ENCODE measurements around the gene RFFL.
A peak's percentile ranks its signal among the peaks of the same experiment; 100 is the strongest.

Gene RFFL

DNA sequence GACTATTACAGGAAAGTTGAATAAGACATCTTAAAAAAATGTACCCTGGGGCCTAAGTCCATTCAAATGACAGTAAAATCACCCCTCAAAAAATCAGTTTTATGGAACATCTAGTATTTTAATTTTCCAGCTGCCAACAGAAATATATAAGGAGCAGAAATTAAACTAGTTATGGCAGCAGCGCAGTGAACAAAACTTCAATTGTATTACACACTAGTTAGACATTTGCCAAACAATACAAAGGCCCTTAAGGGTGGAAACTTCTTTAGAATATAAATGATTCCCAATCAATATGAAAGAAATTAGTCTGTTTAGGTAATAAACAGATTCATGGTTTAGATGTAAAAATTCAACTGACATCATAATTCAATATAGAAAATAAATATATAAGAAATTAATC, 18.1 kb upstream of the RFFL start (continued):
- TF ChIP-seq ZNF707 (tag by site-specific recombination; IDR thresholded peaks at IDR 0.05) (no peak), ZNF394 (tag by site-specific recombination; IDR thresholded peaks at IDR 0.05; ENCODE audit: borderline replicate concordance) (no peak), ZNF174 (tag by site-specific recombination; IDR thresholded peaks at IDR 0.05) (no peak), ZNF777 (tag by site-specific recombination; IDR thresholded peaks at IDR 0.05; ENCODE audit: borderline replicate concordance) (no peak), KLF7 (tag by site-specific recombination; IDR thresholded peaks at IDR 0.05; ENCODE audit: borderline replicate concordance) (no peak), ZNF561 (tag by site-specific recombination; IDR thresholded peaks at IDR 0.05; ENCODE audit: borderline replicate concordance) (no peak), YY2 (tag by site-specific recombination; IDR thresholded peaks at IDR 0.05) (no peak)

DNA sequence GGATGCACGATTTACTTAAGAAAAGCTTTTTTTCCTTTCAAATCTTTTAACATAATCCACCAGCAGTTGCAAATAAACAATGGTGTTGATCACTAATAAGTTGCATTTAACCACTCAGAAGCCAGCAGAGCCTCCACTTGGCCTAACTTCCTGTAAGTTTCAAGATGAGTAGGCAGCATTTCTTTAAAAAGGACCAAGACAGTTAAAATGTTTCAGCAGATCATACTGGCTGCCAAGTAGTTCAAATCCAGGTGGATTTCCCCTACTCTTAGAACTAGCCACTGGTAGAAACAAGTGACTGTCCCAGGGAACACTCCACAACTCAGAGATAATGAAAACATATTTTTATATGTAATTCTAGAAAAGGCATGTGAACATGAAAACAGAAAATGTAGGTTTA, 17.0 kb upstream of the RFFL start:
- H3K4me1 ChIP-seq (ENCODE audit: control insufficient read depth, insufficient read depth, low read length), result peaks cover 20% of the 10 kb centered on the region
- no peaks in the 10 kb centered on the region; a peak in 1 of 3 replicates for H3K36me3 ChIP-seq (ENCODE audit: control insufficient read depth in 2 of 2, insufficient read depth in 1 of 2, low read length in 2 of 2)
- TF ChIP-seq, protein P1, sequence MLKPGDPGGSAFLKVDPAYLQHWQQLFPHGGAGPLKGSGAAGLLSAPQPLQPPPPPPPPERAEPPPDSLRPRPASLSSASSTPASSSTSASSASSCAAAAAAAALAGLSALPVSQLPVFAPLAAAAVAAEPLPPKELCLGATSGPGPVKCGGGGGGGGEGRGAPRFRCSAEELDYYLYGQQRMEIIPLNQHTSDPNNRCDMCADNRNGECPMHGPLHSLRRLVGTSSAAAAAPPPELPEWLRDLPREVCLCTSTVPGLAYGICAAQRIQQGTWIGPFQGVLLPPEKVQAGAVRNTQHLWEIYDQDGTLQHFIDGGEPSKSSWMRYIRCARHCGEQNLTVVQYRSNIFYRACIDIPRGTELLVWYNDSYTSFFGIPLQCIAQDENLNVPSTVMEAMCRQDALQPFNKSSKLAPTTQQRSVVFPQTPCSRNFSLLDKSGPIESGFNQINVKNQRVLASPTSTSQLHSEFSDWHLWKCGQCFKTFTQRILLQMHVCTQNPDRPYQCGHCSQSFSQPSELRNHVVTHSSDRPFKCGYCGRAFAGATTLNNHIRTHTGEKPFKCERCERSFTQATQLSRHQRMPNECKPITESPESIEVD (tag by site-specific recombination; IDR thresholded peaks at IDR 0.05), result 0 out of 2 replicates have a peak, but pooled peaks have one; percentile 15
- TF ChIP-seq, protein P2, sequence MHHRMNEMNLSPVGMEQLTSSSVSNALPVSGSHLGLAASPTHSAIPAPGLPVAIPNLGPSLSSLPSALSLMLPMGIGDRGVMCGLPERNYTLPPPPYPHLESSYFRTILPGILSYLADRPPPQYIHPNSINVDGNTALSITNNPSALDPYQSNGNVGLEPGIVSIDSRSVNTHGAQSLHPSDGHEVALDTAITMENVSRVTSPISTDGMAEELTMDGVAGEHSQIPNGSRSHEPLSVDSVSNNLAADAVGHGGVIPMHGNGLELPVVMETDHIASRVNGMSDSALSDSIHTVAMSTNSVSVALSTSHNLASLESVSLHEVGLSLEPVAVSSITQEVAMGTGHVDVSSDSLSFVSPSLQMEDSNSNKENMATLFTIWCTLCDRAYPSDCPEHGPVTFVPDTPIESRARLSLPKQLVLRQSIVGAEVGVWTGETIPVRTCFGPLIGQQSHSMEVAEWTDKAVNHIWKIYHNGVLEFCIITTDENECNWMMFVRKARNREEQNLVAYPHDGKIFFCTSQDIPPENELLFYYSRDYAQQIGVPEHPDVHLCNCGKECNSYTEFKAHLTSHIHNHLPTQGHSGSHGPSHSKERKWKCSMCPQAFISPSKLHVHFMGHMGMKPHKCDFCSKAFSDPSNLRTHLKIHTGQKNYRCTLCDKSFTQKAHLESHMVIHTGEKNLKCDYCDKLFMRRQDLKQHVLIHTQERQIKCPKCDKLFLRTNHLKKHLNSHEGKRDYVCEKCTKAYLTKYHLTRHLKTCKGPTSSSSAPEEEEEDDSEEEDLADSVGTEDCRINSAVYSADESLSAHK (tag by site-specific recombination; IDR thresholded peaks at IDR 0.05), result no peak
- ChIA-PET CTCF (interaction anchor here (0.7 to 2.1 kb wide), 3 partner anchors 9 to 659 kb away, joined by 3 to 11 read pairs (median 3); no protein-coding TSS in a partner anchor), POLR2A (interaction anchor here (1.2 kb wide), 1 partner anchor 17 kb away, joined by 4 read pairs; the partner anchor contains the start of gene RFFL)
- H3K4me3 ChIP-seq (ENCODE audit: low read depth, low read length), result no peak overlapping the region
- H3K27ac ChIP-seq (ENCODE audit: extremely low read depth, low read depth, low read length), result no peak overlapping the region
- H3K9me3 ChIP-seq (ENCODE audit: control insufficient read depth, insufficient read depth, low read depth, low read length), result no peaks in the 10 kb centered on the region

DNA sequence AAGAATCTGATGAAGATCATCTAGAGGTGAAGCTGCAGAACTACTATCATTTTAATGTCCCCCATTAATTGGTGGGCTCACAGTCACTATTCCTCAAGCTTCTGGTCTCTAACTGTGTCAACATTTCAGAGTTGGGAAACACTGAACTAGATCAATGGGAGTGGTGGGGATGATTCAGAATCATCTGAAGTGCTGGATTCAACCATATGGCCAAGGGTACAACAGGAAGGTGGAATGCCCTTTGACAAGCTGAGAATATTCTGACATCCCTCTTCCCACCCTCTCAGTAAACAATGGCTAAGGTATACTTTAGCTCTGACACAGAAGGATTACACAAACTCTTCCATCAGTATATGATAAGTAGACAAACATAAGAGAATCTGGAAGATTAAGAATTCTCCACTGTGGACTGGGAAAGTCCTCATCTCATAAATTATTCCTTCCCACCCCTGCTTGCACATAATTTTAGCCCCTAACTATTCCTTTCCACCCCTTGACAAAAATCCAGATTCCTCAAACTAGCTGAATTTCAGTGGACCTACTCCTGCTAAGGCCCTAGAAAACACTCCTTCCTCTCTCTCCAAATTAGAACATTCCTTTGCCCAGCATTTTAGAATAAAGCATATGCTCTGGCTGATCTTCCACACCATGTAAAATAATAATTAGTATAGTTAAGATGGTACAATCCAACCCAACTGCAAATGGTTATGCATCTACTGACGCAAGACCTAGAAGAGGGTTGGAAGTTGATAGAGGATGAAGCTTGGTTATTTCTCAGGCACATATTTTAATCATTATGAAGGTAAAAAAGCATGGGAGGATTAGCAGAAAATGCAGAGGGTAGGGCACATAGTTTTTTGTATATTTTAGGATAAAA, 16.3 kb upstream of the RFFL start:
- ChIA-PET POLR2A (interaction anchor here (0.9 kb wide), 1 partner anchor 10 kb away, joined by 3 read pairs; no protein-coding TSS in a partner anchor), CTCF (interaction anchor here (0.5 to 2.1 kb wide), 5 partner anchors 10 to 433 kb away, joined by 3 to 11 read pairs (median 4); no protein-coding TSS in a partner anchor)
- no peak overlapping the region for H3K27ac ChIP-seq (ENCODE audit: extremely low read depth, low read depth, low read length)
- peaks cover 18% of the 10 kb centered on the region for H3K4me1 ChIP-seq (ENCODE audit: control insufficient read depth, insufficient read depth, low read length)
- TF ChIP-seq, protein P3, sequence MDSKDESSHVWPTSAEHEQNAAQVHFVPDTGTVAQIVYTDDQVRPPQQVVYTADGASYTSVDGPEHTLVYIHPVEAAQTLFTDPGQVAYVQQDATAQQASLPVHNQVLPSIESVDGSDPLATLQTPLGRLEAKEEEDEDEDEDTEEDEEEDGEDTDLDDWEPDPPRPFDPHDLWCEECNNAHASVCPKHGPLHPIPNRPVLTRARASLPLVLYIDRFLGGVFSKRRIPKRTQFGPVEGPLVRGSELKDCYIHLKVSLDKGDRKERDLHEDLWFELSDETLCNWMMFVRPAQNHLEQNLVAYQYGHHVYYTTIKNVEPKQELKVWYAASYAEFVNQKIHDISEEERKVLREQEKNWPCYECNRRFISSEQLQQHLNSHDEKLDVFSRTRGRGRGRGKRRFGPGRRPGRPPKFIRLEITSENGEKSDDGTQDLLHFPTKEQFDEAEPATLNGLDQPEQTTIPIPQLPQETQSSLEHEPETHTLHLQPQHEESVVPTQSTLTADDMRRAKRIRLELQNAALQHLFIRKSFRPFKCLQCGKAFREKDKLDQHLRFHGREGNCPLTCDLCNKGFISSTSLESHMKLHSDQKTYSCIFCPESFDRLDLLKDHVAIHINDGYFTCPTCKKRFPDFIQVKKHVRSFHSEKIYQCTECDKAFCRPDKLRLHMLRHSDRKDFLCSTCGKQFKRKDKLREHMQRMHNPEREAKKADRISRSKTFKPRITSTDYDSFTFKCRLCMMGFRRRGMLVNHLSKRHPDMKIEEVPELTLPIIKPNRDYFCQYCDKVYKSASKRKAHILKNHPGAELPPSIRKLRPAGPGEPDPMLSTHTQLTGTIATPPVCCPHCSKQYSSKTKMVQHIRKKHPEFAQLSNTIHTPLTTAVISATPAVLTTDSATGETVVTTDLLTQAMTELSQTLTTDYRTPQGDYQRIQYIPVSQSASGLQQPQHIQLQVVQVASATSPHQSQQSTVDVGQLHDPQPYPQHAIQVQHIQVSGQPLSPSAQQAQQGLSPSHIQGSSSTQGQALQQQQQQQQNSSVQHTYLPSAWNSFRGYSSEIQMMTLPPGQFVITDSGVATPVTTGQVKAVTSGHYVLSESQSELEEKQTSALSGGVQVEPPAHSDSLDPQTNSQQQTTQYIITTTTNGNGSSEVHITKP (tag by site-specific recombination; IDR thresholded peaks at IDR 0.05), result peak; percentile 89
- no peak for TF ChIP-seq SCRT1 (tag by site-specific recombination; IDR thresholded peaks at IDR 0.05; ENCODE audit: borderline replicate concordance)
- no peak for TF ChIP-seq ZNF23 (tag by site-specific recombination; IDR thresholded peaks at IDR 0.05; ENCODE audit: borderline replicate concordance)
- TF ChIP-seq, protein P4, sequence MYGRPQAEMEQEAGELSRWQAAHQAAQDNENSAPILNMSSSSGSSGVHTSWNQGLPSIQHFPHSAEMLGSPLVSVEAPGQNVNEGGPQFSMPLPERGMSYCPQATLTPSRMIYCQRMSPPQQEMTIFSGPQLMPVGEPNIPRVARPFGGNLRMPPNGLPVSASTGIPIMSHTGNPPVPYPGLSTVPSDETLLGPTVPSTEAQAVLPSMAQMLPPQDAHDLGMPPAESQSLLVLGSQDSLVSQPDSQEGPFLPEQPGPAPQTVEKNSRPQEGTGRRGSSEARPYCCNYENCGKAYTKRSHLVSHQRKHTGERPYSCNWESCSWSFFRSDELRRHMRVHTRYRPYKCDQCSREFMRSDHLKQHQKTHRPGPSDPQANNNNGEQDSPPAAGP (tag by site-specific recombination; IDR thresholded peaks at IDR 0.05), result peak; percentile 57; the same call in 1 of the 2 replicates
- TF ChIP-seq ZNF837 (tag by site-specific recombination; IDR thresholded peaks at IDR 0.05), result no peak
- no peak for TF ChIP-seq ZNF311 (tag by site-specific recombination; IDR thresholded peaks at IDR 0.05; ENCODE audit: borderline replicate concordance)
- no peak for TF ChIP-seq ZNF140 (tag by site-specific recombination; IDR thresholded peaks at IDR 0.05)
- TF ChIP-seq YY1 (tag by site-specific recombination; IDR thresholded peaks at IDR 0.05), result no peak
- H3K36me3 ChIP-seq (ENCODE audit: control insufficient read depth in 2 of 2, insufficient read depth in 1 of 2, low read length in 2 of 2), result no peaks in the 10 kb centered on the region; a peak in 1 of 3 replicates
- H3K9me3 ChIP-seq (ENCODE audit: control insufficient read depth, insufficient read depth, low read depth, low read length), result no peaks in the 10 kb centered on the region
- no peak overlapping the region for H3K4me3 ChIP-seq (ENCODE audit: low read depth, low read length)
